NT2/D1 (cell line): Measurements from ENCODE around the gene DOCK11.

Source experiments
- DNase-seq: peaks from one replicate; pipeline ENCODE4 v3.0.0-alpha.2; 2011; ENCODE audit warnings: low read depth, low spot score
- H3K27me3 ChIP-seq: 2 replicates; pipeline ENCODE4 v1.6.0; 2011; ENCODE audit warnings: mild to moderate bottlenecking; ENCODE audit not compliant: insufficient read length, insufficient read depth
- H3K36me3 ChIP-seq: 2 replicates; pipeline ENCODE4 v1.6.1; 2011; ENCODE audit warnings: mild to moderate bottlenecking, low read length, mixed read lengths; ENCODE audit not compliant: insufficient read depth, insufficient read length
- H3K4me1 ChIP-seq: 2 replicates; pipeline ENCODE4 v1.5.1; 2011; ENCODE audit not compliant: insufficient read depth, insufficient read length
- H3K4me3 ChIP-seq: 2 replicates; pipeline ENCODE4 v1.5.1; 2011; ENCODE audit warnings: low read depth; ENCODE audit not compliant: insufficient read length
- H3K9ac ChIP-seq: 2 replicates; pipeline ENCODE4 v1.6.0; 2011; ENCODE audit warnings: low read depth; ENCODE audit not compliant: insufficient read length
- H3K9me3 ChIP-seq: 2 replicates; pipeline ENCODE4 v1.5.1; 2011; ENCODE audit warnings: mild to moderate bottlenecking, low read length; ENCODE audit not compliant: insufficient read depth
- SUZ12 ChIP-seq: IDR thresholded peaks from 2 replicates; pipeline ENCODE4 v1.6.1; 2011; ENCODE audit not compliant: insufficient read length, insufficient read depth; ENCODE audit errors: extremely low read depth
- YY1 ChIP-seq: IDR thresholded peaks from 2 replicates; pipeline ENCODE4 v1.6.1; 2011; ENCODE audit not compliant: insufficient read length, insufficient read depth
- ZNF274 ChIP-seq: IDR thresholded peaks from 2 replicates; pipeline ENCODE4 v1.6.1; 2011; ENCODE audit warnings: mild to moderate bottlenecking, low read depth, low read length

DOCK11 gene

DNA sequence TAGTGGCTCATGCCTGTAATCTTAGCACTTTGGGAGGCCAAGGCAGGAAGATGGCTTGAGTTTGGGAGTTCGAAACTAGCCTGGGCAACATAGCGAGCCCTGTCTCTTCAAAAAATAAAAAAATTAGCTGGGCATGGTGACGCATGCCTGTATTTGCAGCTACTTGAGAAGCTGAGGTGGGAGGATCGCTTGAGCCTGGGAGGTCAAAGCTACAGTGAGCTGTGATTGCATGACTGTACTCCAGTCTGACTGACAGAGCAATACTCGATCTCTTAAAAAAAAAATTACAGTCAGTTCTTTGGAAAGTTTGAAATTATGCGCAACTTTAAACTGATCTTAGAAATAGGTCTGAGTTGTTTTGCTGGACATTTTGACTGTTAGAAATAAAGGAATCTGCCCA lies 55.8 kb downstream of the DOCK11 start:
- no peaks in the 10 kb centered on the region for H3K9me3 ChIP-seq

DNA sequence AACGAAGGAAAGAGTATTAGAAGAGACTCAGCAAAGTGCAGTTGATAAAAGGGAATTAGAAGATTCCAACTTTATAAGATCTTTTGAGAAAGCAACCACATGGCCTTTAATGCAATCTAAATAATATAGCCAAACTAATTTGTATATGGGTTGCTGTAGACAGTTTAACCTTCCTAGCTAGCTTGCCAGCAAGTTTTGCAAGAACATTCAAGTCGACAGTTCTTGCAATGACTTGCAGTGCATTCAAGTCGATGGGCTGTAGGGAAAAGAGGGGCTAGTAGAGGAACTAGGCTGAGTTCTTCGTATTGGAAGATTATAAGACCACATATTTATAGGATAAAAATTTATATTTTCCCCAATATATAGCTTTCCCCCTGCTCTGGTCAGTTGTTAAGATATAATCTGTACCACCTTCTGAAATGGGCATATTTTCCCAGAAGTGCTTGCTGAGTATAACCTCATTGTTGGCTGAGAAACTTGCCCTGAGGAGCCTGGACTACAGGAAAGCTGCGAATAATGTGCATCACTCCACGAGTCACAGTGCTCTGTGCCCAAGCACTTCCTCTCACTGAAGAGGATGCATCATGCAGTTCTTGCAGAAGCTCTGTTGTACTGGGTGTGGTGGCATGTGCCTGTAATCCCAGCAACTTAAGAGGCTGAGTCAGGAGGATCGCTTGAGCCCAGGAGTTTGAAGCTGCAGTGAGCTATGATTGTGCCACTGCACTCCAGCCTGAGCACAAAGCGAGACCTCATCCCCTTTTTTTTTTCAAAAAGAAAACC lies 56.7 kb downstream of the DOCK11 start:
- H3K4me3 ChIP-seq, result no peak overlapping the region
- TF ChIP-seq SUZ12 (no peak), YY1 (no peak), ZNF274 (no peak)
- no peaks in the 10 kb centered on the region for H3K4me1 ChIP-seq
- no peaks in the 10 kb centered on the region for H3K36me3 ChIP-seq
- DNase-seq, result no peak
- H3K9ac ChIP-seq, result no peak overlapping the region
- no peaks in the 10 kb centered on the region for H3K9me3 ChIP-seq
- no peaks in the 10 kb centered on the region for H3K27me3 ChIP-seq

More for the DNA sequence above, 55.8 kb downstream of the DOCK11 start:
- Histone ChIP-seq H3K27me3 (no peaks in the 10 kb centered on the region), H3K9ac (no peak overlapping the region), H3K4me3 (no peak overlapping the region), H3K4me1 (no peaks in the 10 kb centered on the region), H3K36me3 (no peaks in the 10 kb centered on the region)
- no peak for DNase-seq
- no peak for TF ChIP-seq ZNF274

DNA sequence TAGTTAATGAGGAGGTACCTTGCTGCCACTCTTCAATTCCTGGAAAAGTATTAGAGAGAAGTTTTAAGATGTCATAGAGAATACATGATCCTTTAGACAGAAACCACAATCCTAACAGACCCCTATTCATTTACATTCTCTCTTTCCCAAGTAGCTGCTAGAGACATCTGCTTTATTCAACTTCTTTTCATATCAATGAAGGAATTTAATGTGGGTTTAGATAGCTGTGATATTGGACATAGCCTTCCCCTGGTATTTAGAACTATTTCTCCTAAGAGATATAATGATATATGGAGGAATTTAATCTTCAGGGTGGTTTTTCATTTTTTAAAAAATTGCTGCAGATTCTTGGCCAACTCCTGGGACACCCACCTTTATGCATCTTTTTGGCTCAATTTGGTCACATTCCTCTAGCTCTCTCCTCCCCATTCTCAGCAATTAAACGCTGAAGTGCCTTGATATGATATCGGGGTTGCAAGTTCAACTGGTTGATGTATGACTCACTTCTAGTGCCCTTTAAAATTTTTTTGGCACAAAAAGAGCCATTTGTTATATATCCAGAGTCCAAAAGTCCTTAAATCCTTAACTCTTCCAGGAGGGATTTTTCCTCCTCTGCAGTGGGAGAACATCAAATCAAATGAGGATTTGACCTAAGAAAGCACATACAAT lies 57.6 kb downstream of the DOCK11 start:
- H3K36me3 ChIP-seq, result no peaks in the 10 kb centered on the region
- H3K4me1 ChIP-seq, result no peaks in the 10 kb centered on the region
- TF ChIP-seq YY1, result no peak
- no peak for TF ChIP-seq SUZ12
- no peak for TF ChIP-seq ZNF274
- H3K9me3 ChIP-seq, result no peaks in the 10 kb centered on the region
- H3K27me3 ChIP-seq, result no peaks in the 10 kb centered on the region
- DNase-seq, result no peak
- no peak overlapping the region for H3K9ac ChIP-seq
- H3K4me3 ChIP-seq, result no peak overlapping the region

DNA sequence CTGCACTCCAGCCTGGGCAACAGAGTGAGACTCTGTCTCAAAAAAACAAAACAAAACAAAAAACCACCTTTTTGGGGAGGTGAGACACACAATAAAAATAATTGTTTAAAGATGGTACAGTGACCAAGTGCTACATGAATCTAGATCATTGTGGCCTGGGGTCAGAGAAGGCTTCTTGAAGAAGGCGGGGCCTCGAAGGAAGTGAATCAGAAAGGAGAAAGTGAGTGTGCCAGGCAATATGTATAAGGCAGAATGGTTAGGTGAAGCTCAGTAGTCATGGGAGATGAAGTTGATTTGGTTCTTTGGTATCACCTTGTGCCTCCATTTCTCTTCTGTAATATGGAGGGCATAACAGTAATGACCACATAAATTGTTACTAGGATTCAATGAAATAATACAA lies 58.9 kb downstream of the DOCK11 start:
- Histone ChIP-seq H3K4me3 (no peak overlapping the region), H3K27me3 (no peaks in the 10 kb centered on the region), H3K36me3 (no peaks in the 10 kb centered on the region), H3K9ac (no peak overlapping the region), H3K9me3 (no peaks in the 10 kb centered on the region), H3K4me1 (no peaks in the 10 kb centered on the region)
- no peak for DNase-seq
- TF ChIP-seq YY1 (no peak), ZNF274 (no peak), SUZ12 (no peak)

DNA sequence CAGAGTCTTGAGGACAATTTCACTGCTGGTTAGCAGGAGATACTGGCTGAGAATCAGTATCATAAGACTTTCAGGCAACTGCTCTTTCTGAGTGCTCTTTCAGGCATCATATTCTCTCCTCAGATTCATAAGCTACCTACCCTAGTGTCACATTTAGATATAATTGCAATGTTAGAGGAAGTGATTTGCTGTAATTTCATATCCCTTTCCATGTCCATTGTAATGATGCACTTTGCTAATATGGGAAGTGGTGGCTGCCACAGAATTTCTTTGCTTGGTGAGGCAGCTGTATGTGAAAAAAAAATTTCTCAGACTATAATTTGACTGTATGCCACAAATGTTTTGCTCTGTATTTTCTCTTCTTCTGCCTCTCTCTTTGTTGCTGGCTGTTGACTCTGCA lies 63.3 kb downstream of the DOCK11 start:
- TF ChIP-seq ZNF274 (no peak), YY1 (no peak), SUZ12 (no peak)

DNA sequence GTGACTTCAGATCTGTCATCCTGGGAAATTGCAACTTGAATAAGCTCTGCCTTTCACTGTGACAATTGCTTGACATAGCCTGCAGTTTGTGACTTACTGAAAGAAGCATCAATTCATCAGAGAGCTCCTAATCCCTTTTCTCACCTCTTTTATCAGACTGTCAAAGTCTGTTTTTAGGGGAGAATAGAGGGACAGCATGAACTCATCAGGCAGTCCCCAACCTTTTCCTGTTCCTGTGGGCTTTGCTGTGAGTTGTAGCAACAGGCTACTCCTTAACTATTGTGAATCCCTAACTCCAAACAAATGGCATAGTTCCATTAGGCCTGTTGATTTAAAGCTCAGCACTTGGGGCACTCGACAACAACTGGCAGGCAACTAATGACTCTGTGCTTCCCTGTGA lies 64.9 kb downstream of the DOCK11 start:
- Histone ChIP-seq H3K27me3 (no peaks in the 10 kb centered on the region), H3K4me1 (no peaks in the 10 kb centered on the region), H3K9ac (no peak overlapping the region), H3K4me3 (no peak overlapping the region), H3K9me3 (no peaks in the 10 kb centered on the region), H3K36me3 (no peaks in the 10 kb centered on the region)
- TF ChIP-seq SUZ12 (no peak), ZNF274 (no peak), YY1 (no peak)
- DNase-seq, result peak; percentile 25

More for the DNA sequence above, 63.3 kb downstream of the DOCK11 start:
- H3K4me1 ChIP-seq, result no peaks in the 10 kb centered on the region
- H3K9ac ChIP-seq, result no peak overlapping the region
- H3K9me3 ChIP-seq, result no peaks in the 10 kb centered on the region
- H3K27me3 ChIP-seq, result no peaks in the 10 kb centered on the region
- H3K36me3 ChIP-seq, result no peaks in the 10 kb centered on the region
- no peak for DNase-seq
- H3K4me3 ChIP-seq, result no peak overlapping the region

DNA sequence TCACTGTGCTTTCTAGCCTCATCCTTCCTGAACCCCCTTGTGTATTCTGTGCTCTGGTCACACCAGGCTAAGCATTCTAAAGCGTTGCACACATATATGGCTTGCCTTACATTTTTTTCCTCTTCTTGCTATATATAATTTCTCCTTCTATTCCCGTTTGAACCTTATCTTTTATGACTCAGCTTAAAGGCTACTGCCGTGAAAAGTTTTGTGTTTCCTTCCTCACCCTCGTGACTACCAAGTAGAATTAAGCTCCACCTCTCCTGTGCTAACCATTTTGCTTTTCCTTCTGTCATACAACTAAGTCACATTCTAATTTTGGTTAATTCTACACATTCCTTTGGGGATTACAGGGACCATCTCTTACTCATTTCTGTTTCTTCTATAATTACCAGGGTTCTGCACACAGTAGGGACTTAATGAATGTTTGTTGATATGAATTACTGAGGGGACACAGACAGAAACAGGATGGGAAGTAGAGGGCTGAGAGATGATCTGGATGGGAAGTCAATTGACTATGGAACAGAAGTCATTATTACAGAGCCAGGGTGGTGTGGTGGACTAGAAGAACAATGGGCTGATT lies 67.1 kb downstream of the DOCK11 start:
- no peak overlapping the region for H3K9ac ChIP-seq
- TF ChIP-seq SUZ12, result no peak
- no peak for TF ChIP-seq YY1
- TF ChIP-seq ZNF274, result no peak
- DNase-seq, result no peak

More for the DNA sequence above, 67.1 kb downstream of the DOCK11 start:
- no peaks in the 10 kb centered on the region for H3K36me3 ChIP-seq
- no peaks in the 10 kb centered on the region for H3K9me3 ChIP-seq
- H3K4me1 ChIP-seq, result no peaks in the 10 kb centered on the region
- H3K27me3 ChIP-seq, result no peaks in the 10 kb centered on the region
- no peak overlapping the region for H3K4me3 ChIP-seq
